Esophagus muscularis mucosa (tissue), 4 donors: ENCODE data around the gene EMP2. TPM values are rescaled to one million over a fixed set of nuclear protein-coding genes. Genes with fewer than 3 reads are reported as not detected.

Source experiments
- DNase-seq: peaks from one replicate; pipeline ENCODE4 v3.0.0-alpha.2; 2017; ENCODE audit errors: extremely low spot score
- H3K27ac ChIP-seq, 4 donors: fragments of 200-600 bp; sonication (generic); replicated peaks in 1 of 4; 1 replicate in 3 of 4; 2 replicates in 1 of 4; pipeline ENCODE4 v1.5.1; 2016 to 2019; ENCODE audit warnings: mild to moderate bottlenecking in 1 of 4
- H3K27me3 ChIP-seq, 4 donors: fragments of 200-600 bp; sonication (generic); one replicate each; pipeline versions ENCODE4 v1.5.1 to v1.6.0; 2016 to 2019
- H3K36me3 ChIP-seq, 4 donors: fragments of 200-600 bp; sonication (generic); one replicate each; pipeline ENCODE4 v1.5.1; 2016 to 2019
- H3K4me1 ChIP-seq, 4 donors: fragments of 200-600 bp; sonication (generic); one replicate each; pipeline ENCODE4 v1.5.1; 2016 to 2019
- H3K4me3 ChIP-seq, 4 donors: fragments of 200-600 bp; sonication (generic); 1 replicate in 2 of 4; 2 replicates in 2 of 4; pipeline ENCODE4 v1.5.1; 2016 to 2019; ENCODE audit warnings: mild to moderate bottlenecking in 4 of 4, moderate library complexity in 1 of 4
- H3K9me3 ChIP-seq, 4 donors: fragments of 200-600 bp; sonication (generic); 1 replicate in 3 of 4; 2 replicates in 1 of 4; pipeline ENCODE4 v1.5.1; 2016 to 2019
- EP300 ChIP-seq: sonication (generic); formaldehyde crosslinking; IDR thresholded peaks from one replicate; pipeline ENCODE4 v1.6.1; 2017; ENCODE audit warnings: antibody characterized with exemption
- POLR2A ChIP-seq: fragments of 450-650 bp; IDR thresholded peaks from one replicate; pipeline ENCODE4 v1.6.1; 2017; ENCODE audit warnings: antibody characterized with exemption, moderate library complexity, mild to moderate bottlenecking, low read depth
- POLR2AphosphoS5 ChIP-seq, 2 donors: sonication (generic); formaldehyde crosslinking; IDR thresholded peaks; one replicate each; pipeline ENCODE4 v1.6.1; 2017; ENCODE audit warnings: antibody characterized with exemption in 2 of 2
- WGBS: methylation state at CpG from one replicate; pipeline ENCODE4 v1.1.5; 2018; 5-methylcytosine and 5-hydroxymethylcytosine counted together
- intact Hi-C: fragments of 100-400 bp; cut with DNase I; formaldehyde crosslinking; loops from one replicate; pipeline ENCODE4 v1.15.1; 2023
- total RNA-seq, 4 donors: library from RNA; depleted of rRNA; stranded (reverse); fragments of >200 nt; gene quantifications; one replicate each; pipeline versions ENCODE4 v1.1.0 to v1.2.1, GENCODE V29; 2016
- TF ChIP-seq, protein P1 (sequence below), 3 experiments: fragments of 200-600 bp in 2 of 3; fragments of 450-650 bp in 1 of 3; sonication (generic) in 2 of 3; IDR thresholded peaks; one replicate each; pipeline ENCODE4 v1.5.1; 2017 to 2019; ENCODE audit warnings: antibody characterized with exemption in 3 of 3, mild to moderate bottlenecking in 2 of 3, moderate library complexity in 1 of 3

Gene EMP2
- total RNA-seq, 4 donors from 2014 or later = 44.1 to 87.1 (median 57.3) TPM

DNA sequence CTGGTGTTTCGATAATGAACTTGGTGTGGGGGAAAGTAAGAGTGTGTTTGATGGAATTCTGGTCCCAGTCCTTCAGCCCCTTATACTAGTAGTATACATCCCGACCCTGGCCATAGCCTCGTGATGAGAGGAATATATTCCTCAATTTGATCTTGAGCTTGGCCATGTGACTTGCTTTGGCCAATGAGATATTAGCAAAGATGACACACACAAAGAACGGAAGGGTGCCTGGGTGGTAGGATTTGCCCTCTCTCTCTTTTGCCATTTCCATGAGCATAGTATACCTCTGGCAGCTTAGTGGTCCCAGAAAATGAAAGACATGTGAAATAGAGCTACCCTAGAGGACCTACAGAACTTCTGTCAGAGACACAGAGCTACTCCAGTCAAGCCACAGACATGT, 2.9 kb upstream of the EMP2 start:
- intact Hi-C loops = no loop called here
- H3K36me3 ChIP-seq = no peaks in the 10 kb centered on the region
- no peaks in the 10 kb centered on the region for H3K9me3 ChIP-seq
- no peak for DNase-seq
- peaks cover 0 to 11% (median 0%) of the 10 kb centered on the region in 4 donors for H3K27me3 ChIP-seq
- no peak overlapping the region for H3K4me3 ChIP-seq
- TF ChIP-seq POLR2A (no peak), EP300 (no peak), POLR2AphosphoS5 (IDR thresholded peaks at IDR 0.05) (no peak)
- TF ChIP-seq, protein P1, sequence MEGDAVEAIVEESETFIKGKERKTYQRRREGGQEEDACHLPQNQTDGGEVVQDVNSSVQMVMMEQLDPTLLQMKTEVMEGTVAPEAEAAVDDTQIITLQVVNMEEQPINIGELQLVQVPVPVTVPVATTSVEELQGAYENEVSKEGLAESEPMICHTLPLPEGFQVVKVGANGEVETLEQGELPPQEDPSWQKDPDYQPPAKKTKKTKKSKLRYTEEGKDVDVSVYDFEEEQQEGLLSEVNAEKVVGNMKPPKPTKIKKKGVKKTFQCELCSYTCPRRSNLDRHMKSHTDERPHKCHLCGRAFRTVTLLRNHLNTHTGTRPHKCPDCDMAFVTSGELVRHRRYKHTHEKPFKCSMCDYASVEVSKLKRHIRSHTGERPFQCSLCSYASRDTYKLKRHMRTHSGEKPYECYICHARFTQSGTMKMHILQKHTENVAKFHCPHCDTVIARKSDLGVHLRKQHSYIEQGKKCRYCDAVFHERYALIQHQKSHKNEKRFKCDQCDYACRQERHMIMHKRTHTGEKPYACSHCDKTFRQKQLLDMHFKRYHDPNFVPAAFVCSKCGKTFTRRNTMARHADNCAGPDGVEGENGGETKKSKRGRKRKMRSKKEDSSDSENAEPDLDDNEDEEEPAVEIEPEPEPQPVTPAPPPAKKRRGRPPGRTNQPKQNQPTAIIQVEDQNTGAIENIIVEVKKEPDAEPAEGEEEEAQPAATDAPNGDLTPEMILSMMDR (IDR thresholded peaks at IDR 0.05) = no peak
- WGBS = 91% methylated on average over 4 of the region's 4 CpGs
- H3K27ac ChIP-seq = no peak overlapping the region
- peaks cover 19 to 34% (median 29%) of the 10 kb centered on the region in 4 donors for H3K4me1 ChIP-seq

DNA sequence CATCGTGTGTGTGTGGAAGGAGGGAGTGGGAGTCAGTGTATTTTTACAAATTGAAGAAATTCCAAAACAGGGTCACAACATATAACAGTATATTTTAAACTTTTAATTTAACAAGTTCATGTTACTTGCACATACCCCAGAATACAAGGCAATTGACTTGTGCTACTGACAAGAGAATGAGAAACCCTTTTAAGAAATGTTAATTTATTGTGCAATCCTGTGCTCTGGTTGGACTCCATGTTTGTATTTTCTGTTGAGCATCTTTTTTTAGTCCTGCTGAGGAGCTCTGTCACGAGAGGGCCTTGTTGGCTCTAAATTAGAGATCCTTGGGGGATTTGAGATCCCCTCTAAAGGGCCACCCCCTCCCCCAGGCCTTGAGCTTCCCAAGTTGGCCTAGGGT, 1.1 kb upstream of the EMP2 start:
- WGBS = 48% methylated on average over 2 of the region's 2 CpGs
- no peaks in the 10 kb centered on the region for H3K36me3 ChIP-seq
- no peaks in the 10 kb centered on the region for H3K9me3 ChIP-seq
- H3K27ac ChIP-seq = peak overlapping the region; percentile 88 to 97 (median 93)
- intact Hi-C loops = no loop called here
- H3K27me3 ChIP-seq = no peaks in the 10 kb centered on the region
- no peak for DNase-seq
- H3K4me3 ChIP-seq = no peak overlapping the region
- TF ChIP-seq POLR2A (no peak), POLR2AphosphoS5 (IDR thresholded peaks at IDR 0.05) (no peak), EP300 (no peak)
- TF ChIP-seq, protein P1 (IDR thresholded peaks at IDR 0.05) = no peak
- peaks cover 37 to 52% (median 46%) of the 10 kb centered on the region in 4 donors for H3K4me1 ChIP-seq

DNA sequence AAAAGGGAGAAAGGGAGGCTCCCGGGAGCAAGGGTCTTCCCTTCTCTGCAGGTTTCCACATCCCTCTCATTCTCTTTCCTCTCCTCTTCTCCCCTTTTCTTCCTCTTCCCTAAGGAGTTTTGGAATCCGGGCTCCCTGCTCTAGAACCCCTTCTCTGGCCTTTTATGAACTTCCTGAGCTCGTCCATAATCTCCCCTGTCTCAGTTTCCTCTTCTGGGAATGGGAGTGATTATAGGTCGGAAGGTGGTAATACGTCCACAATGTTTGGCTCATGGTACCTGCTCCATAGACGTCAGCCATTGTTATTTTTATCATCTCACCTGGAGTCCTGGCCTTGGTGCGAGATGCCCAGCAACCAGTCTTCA, 467 bp upstream of the EMP2 start:
- WGBS = 23% methylated on average over 7 of the region's 7 CpGs
- TF ChIP-seq POLR2A (no peak), POLR2AphosphoS5 (IDR thresholded peaks at IDR 0.05) (no peak), EP300 (no peak)
- Histone ChIP-seq H3K9me3 (no peaks in the 10 kb centered on the region), H3K4me3 (peak overlapping the region; percentile 72 to 94 (median 85)), H3K27me3 (no peaks in the 10 kb centered on the region), H3K27ac (peak overlapping the region; percentile 88 to 97 (median 93)), H3K36me3 (no peaks in the 10 kb centered on the region), H3K4me1 (peaks cover 43 to 57% (median 53%) of the 10 kb centered on the region in 4 donors)
- intact Hi-C loops = no loop called here
- DNase-seq = no peak

DNA sequence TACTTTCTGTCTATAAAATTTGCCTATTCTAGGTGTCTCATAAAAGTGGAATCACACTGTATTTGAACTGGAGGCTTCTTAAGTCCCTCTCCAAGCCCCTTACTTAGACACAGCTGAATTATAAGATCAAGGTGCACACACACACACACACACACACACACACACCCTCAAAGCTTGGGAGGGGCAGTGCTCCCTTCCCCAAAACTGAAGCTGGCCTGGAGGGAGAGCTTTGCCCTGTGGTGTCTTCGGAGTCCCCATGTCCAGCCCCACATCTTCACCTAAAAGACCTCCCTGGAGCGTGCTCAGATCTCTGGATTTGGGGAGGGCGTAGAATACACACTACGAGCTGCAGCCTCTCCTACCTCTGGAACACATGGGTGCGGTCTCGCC, 828 bp downstream of the EMP2 start:
- Histone ChIP-seq H3K9me3 (no peaks in the 10 kb centered on the region), H3K4me1 (peaks cover 53 to 64% (median 59%) of the 10 kb centered on the region in 4 donors), H3K36me3 (no peaks in the 10 kb centered on the region), H3K27ac (peak overlapping the region; percentile 88 to 97 (median 93)), H3K4me3 (peak overlapping the region; percentile 72 to 94 (median 85)), H3K27me3 (no peaks in the 10 kb centered on the region)
- WGBS = 6% methylated on average over 6 of the region's 6 CpGs
- intact Hi-C loops = loop anchor here (5.0 to 10.0 kb wide), 3 partner anchors 62 to 335 kb away; no protein-coding TSS in a partner anchor
- TF ChIP-seq POLR2AphosphoS5 (IDR thresholded peaks at IDR 0.05) (no peak), POLR2A (no peak), EP300 (no peak)
- TF ChIP-seq, protein P1 (IDR thresholded peaks at IDR 0.05) = no peak
- DNase-seq = no peak

DNA sequence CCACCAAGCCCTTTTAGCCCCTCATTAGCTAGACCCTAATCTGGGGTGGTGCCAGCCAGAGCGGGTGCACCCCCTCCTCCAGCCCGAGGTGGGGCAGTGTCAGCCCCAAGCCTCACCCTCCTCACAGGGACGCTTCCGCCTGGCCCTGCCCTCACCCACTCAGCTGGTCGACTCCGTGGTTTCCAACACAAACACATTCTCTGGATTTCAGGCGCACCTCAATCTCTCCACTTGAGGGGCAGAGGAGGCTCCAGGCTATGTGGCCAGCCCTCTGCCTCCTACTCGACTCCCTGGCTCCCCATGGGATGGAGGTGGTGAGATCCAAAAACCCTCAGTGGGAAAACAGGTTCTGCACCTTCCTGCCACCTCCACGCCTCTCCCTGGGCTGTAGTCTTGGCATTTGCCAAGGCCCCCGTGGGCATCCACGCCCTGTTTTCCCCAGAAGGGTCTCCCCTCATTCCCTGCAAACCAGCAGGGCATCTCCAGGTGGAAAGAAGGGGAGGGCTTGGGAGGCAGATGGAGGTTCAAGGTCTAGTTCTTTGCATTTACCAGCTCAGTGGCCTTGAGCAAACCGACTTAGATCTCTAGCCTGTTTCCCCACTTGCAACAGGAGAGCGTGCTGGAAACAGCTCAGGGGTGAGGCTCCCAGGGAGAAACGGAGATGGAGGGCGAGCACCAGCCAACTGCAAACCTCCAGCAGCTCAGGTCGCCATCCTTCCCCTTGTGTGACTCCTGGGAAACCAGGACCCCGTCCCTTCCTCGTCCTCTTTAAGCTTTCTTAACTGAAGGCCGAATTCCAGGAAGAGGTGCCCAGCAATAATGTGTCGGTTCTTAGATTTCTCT, 1.7 kb downstream of the EMP2 start:
- Histone ChIP-seq H3K4me3 (peak overlapping the region; percentile 72 to 94 (median 85)), H3K9me3 (no peaks in the 10 kb centered on the region), H3K27me3 (no peaks in the 10 kb centered on the region), H3K36me3 (no peaks in the 10 kb centered on the region), H3K4me1 (peaks cover 55 to 64% (median 59%) of the 10 kb centered on the region in 4 donors), H3K27ac (peak overlapping the region; percentile 88 to 97 (median 93))
- 61% methylated on average over 20 of the region's 20 CpGs for WGBS
- intact Hi-C loops = loop anchor here (5.0 to 10.0 kb wide), 3 partner anchors 61 to 336 kb away; no protein-coding TSS in a partner anchor
- no peak for DNase-seq
- TF ChIP-seq POLR2AphosphoS5 (IDR thresholded peaks at IDR 0.05) (peak in 1 of 2 donors; percentile 54), EP300 (no peak)
- TF ChIP-seq, protein P1 (IDR thresholded peaks at IDR 0.05) = no peak
